HG03439 (cell line): ENCODE results near the gene CEP83.
"Not testable (repeated sequence)": the region's sequence is repeated elsewhere in the genome, so short reads cannot be mapped to it uniquely, and the experiment has no call there.

Experiments used
- ATAC-seq: cut with Tn5 transposase; IDR thresholded peaks from one replicate; pipeline ENCODE4 v1.9.1; 2021; ENCODE audit warnings: mild to moderate bottlenecking, moderate library complexity; ENCODE audit not compliant: unreplicated experiment

CEP83 gene

DNA sequence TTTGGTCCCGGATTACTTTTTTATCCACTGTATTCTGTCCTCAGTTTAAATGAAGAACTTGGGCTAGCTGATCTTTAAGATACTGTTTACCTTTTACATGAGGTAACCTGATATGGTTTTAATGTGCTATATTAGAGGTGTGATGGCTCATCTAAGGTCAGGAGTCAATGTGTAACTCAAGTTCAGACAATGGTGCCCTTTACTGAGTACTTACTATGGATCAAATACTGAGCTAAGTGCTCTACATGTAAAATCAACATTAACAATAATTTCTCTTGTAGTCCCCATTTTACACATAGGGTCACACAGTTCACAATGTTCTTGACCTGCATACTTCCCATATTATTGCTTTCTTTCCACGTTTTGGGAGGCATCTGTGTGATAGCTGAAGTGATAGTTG lies 79.2 kb downstream of the CEP83 start:
- no peak for ATAC-seq

DNA sequence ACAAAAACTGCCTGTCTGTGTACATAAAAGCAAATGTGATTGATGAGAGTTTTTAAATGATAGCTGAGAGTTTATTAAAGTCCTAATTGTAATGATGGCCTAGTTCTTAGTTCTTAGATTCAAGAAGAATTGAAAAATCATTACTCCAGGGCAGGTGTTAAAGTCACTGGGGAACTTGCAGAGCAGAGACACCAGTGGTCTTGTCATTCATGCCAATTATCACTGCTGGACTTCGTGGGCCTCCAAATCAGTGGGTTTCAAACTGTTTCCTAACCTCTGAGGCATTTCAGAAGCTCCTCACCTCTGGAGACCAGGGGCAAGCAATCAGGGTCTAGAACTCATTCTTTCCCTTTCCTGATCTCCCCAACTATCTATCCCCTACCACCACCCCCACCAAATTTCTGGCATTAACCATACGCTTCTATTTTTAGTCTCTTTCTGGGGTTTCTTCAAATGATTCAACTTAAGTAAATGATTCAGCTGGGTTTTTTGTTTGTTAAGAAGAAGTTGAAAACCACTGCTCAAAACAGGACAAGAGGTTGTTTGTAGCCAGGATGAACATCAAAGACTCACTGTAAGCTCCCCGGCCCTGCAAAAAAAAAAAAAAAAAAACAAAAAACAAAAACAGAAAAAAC lies 80.1 kb downstream of the CEP83 start:
- ATAC-seq = no peak

DNA sequence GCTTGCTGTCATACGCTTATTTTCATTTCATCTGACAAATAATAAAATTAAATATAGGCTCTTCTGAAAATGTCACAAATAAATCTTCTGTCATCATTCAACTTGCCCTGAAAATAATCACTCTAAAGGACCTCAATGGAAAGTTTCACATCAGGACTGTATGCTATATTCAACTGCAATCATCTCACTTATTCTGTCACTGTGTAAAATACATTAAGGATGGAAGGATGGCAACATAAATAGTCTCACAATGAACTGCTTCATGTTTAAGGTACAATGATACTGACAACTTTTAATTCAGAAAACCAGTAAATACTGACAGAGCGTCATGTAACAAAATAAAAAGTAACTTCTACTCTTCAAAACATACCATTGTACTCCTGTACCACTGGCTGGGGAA lies 82.1 kb downstream of the CEP83 start:
- ATAC-seq = no peak

DNA sequence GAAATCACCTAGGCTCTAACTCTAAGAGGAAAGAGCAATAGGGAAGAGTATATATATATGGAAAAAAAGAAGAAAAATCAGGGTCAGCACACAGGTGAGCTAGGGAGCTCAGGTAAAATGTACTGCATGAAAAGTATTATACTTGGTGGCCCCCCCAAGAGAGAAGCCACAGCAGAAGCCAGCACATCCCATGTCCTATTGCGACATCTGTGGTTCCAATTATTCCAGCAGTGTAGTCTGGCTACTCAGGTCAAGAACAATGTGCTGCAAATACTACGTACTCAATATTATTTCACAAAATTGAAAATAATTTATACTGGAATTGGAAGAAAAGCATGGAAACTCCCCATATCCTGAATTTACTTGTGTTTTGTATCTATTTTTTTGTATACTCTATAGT lies 85.5 kb downstream of the CEP83 start:
- ATAC-seq = no peak

DNA sequence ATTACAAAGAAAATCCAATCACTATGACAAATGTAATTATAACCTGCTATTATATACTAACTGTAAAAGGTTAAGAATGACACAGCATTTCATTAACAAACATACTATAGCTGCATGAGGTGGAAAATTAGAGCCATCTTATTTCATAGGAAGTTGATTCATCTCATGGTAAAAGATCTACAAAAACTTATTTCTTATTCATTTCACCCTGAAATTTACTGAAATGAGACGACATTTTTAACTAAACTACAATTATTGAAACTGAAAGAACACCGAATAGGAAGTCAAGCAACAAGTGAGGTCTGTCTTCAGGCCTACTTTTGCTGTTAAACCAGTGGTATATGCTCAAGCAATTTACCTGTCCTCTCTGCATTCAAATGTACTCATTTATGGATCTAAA lies 87.2 kb downstream of the CEP83 start:
- no peak for ATAC-seq

DNA sequence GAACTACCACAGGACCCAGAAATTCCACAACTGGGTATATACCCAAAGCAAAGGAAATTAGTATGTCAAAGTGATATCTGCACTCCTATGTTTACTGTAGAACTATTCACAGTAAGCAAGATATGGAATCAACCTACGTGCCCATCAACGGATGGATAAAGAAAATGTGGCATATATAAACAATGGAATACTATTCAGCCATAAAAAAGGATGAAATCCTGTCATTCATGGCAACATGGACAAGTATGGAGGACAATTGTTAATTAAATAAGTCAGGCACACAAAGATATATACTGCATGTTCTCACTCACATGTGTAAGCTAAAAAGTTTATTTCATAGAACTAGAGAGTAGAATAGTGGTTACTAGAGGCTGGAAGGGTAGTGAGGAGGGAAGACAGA lies 97.0 kb downstream of the CEP83 start:
- ATAC-seq = no peak

DNA sequence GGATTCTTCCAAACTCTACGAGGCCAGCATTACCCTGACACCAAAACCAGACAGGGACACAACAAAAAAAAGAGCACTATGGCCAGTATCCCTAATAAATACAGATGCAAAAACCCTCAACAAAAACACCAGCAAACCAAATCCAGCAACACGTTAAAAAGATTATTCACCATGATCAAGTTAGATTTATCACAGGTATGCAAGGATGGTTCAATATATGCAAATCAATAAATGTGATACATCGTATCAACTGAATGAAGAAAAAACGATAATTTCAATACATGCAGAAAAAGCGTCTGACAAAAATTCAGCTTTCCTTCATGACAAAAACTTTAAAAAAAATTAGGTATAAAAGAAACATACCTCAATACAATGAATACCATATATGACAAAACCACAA lies 99.9 kb downstream of the CEP83 start:
- no peak for ATAC-seq

DNA sequence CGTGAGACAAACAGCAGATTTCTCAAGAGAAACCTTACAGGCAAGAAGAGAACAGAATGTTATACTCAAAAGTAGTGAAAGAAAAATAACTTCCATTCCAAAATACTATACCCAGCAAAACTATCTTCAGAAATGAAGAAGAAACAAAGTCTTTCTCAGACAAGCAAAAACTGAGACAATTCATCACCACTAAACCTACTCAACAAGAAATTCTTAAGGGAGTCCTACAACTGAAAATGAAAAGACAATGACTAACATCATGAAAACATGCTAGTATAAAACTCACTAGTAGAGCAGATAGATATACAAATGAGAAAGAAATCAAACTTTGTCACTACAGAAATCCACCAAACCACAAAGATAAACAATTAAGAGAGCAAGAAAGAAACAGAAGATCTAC lies 106.5 kb downstream of the CEP83 start:
- ATAC-seq = no peak

DNA sequence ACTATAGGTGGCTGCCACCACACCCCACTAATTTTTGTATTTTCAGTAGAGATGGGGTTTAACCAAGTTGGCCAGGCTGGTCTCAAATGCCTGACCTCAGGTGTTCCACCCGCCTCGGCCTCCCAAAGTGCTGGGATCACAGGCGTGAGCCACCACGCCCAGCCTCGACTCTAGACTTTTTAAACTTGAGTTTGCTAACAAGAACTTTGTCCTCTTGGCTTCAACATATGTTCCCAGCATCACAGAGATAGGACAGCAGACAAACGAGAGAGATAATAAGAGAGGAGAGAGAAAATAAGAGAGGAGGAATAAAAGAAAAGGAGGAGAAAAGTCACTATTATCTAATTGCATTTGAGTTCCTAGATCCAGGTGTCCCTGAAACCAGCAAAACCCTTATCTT lies 119.1 kb downstream of the CEP83 start:
- ATAC-seq = no peak

DNA sequence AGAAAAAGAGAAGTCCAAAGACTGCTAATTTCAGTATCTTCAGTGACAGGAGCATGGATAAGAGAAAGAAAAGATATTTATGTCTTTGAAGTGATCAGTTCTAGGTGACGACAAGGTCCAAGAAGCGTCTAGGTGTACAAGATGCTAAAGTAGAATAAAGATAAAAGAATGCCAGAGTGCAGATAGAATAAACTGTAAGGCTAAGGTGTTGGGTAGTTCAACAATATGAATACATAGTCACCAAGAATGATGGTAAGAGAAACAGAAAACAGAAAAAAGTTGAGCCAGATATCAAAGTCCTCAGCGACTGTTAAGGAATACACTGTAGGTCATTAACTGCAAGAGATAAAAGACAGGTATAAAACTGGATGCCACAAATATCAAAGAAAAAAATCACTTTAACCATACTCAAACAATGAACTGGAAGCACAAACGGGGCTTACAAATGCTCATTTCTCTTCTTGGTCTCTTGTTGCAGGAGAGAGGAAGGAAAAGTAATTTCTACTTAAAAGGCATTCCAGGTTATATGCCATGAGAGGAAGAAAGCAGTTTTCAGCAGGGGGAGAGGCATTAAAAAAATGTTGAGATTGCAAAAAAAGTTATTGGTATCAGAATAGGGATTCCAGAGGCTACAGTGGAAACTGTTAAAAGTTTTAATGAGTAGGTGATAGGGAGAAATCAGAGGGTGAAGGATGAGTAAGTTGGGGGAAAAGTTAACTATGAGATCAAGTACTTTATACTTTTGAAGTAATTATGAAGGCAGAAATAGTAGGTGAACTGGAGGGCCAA lies 121.5 kb downstream of the CEP83 start:
- ATAC-seq = no peak

DNA sequence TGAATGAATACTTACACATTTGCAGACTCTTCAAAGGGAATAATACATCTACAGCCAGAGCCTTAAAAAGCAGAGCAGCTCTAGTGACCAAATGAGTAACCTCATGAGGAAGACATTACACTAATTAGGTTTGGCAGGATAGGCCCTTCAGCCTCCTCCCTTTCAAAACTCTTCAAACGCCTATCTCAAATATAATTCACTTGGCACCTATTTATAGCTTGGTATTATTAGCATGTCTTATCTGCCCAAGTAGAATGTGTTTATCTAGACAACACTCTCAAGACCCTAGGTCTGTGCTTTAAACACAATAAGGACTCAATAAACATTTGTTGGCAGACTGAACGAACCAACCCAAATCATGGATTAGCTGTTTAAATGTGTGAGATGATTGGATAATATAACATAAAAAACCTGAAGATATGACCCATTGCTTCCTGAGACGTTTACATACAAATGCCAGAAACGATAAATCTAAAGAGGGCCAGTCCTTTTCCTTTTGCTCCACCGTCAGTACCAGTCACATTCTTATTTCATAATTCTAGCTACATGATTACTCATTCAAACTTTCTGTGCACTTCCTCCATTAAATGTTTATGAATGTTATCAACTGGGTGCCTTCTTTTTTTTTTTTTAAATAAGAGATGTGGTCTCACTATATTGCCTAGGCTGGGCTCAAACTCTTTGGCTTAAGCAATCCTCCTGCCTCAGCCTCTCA lies 123.3 kb downstream of the CEP83 start:
- no peak for ATAC-seq

DNA sequence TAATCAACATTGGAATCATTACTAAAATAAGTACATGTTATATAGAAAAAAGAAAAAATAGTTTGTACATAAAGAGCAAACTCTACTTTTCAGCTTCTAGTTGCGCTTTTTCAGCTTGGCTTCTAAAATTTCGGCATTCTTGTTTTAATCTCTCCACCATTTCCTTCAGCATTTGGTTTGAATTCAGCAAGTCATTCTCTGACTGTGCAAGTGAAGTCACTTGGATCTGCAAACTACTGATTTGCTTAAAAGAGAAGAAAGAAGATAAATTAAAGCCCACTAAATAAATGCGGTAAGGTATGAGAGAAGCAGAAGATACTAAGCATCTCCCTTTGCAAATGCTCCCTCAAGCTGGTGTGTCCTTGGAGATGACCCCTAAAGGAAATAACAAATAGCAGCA lies 126.3 kb downstream of the CEP83 start:
- no peak for ATAC-seq

DNA sequence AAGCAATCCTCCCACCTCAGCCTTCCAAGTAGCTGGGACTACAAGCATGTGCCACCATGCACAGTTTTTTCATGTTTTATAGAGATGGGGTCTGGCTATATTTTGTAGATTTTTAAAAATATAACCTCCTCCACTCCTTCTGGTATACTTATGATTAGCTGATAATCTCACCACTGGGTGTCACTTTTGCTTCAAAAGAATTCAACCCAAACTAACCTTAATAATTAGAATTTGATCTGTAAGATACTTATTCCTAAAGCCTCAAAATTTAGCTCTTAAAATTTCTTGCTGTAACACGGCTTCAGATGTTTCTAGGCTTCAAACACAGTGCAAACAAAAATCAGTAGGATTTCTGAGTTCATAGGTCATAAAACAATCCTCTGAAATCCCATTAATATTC lies 130.3 kb downstream of the CEP83 start:
- ATAC-seq = no peak

DNA sequence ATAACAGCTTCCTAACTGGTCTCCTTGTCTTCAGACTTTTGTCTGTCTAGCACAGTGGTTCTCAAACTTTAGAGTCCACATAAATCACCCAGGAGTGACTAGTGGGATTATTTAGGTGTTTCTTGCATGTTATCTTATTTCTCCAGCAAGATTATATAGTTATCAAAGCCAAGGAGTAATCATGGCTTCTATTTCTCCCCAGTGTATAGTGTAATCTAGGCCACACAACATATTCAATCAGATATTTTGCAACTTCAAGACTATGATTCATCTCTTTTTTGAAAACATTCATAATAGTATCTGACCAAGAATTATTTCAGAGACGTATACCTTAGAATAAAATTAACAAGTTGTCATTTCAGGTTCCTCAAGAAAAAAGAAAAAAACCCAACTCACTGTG lies 131.9 kb downstream of the CEP83 start:
- ATAC-seq = no peak

DNA sequence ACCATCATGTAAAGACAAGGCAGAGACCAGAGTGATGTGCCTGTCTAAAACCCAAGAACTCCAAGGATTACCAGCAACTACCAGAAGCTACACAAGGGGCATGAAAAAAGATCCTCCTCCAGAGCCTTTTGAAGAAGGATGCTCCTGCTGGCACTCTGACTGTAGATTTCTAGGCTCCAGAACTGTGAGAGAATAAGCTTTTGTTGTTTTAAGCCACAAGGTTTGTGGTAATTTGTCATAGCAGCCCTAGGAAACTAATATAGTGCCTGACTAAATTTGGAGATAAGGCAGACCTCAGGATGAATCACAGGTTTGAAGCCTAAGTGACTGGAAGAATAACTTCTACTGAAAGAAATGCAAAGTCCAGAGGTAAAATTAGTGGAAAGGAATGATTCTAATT lies 132.9 kb downstream of the CEP83 start:
- ATAC-seq = no peak

DNA sequence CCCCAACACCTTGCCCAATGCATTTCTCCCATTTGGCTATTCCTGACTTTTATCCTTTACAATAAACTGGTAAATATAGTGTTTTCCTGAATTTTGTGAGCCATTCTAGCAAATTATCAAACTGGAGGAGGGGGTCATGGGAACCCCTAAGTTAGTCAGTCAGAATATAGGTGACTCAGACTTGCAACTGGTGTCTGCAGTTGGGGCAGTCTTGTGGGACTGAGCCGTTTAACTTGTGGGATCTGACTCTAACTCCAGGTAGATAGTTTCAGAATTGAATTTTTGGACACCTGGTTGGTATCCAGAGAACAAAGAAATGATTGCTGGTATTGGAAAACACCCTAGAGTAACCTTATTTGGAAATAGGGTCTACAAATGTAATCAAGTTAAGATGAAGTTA lies 133.4 kb downstream of the CEP83 start:
- no peak for ATAC-seq

DNA sequence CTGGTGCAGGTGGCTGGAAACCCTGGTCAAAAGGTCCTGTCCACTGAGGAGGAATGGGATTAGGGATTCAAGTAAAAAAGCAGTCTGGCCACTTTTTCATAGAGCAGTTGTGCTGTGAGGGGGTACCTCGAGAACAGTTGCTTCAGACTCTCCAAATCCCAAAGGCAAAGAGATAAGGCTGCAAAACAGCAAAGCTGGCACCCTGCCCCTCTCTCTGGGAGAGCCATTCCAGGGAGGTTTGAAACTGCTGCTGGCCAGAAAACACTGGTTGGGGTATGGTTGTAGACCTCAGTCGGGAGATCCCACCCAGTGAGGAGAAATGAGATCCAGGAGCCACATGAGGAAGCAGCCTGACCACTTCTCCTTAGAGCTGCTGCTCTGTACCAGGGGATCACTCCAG lies 137.3 kb downstream of the CEP83 start:
- no peak for ATAC-seq

DNA sequence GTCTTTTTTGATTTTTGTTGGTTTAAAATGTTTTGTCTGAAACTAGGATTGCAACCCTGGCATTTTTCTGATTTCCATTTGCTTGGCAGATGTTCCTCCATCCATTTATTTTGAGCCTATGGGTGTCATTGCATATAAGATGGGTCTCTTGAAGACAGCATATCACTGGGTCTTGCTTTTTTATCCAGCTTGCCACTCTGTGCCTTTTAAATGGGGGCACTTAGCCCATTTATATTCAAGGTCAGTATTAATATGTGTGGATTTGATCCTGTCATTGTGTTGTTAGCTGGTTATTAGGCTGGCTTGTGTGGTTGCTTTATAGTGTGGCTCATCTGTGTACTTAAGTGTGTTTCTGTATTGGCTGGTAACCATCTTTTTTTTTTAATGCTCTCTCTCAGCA lies 139.6 kb downstream of the CEP83 start:
- ATAC-seq = no peak

DNA sequence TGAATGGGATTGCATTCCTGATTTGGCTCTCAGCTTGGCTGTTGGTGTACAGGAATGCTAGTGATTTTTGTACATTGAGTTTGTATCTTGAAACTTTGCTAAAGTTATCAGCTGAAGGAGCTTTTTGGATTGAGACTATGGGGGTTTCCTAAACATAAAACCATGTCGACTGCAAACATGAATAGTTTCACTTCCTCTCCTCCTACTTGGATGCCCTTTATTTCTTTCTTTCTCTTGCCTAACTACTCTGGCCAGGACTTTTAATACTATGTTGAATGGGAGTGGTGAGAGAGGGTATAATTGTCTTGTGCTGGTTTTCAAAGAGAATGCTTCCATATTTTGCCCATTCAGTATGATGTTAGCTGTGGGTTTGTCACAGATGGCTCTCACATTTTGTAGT lies 141.5 kb downstream of the CEP83 start:
- ATAC-seq = no peak

DNA sequence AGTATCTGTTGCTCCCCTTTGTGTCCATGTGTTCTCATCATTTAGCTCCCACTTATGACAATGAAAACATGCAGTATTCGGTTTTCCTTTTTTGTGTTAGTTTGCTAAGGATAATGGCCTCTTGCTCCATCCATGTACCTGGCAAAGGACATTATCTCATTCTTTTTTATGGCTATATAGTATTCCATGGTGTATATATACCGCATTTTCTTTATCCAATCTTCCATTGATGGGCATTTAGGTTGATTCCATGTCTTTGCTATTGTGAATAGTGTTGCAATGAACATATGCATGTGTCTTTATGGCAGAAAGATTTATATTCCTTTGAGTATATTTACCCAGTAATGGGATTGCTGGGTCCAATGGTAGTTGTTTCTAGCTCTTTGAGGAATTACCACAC lies 143.1 kb downstream of the CEP83 start:
- not testable (repeated sequence) for ATAC-seq

DNA sequence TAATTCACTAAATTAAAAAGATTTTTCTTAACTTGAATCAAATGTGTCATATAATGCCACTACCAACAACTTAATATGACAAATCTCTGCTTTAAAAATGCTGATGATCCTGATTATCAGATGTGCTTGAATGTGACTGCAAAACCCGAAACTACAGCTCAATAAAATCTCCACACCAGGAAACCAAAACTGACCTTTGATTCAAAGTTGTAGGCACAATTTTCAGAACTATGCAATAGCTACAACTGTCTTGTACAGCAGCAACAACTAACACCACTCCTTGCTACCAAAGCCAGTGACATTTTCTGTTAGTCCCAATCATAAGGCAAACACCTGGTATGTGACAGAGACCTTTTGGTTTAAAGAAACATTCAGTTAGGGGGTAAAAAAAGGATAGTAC lies 147.3 kb downstream of the CEP83 start:
- no peak for ATAC-seq

DNA sequence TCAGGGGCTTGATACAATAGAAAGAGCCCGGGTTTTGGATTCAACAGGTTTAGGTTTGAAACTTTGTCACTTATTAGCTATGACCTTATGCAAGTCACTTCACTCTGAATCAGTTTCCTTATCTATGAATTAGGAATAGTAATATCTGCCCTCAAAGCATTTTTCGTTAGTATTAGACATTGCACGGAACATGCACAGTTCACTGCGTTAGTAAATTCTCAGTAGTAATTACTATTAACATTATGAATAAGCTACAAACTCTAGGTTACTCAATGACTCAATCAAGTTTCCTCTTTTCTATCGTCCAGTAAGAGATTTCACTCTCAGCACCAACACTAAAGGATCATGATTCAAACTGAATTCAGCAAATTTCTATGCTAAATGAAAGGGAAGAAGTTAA lies 150.3 kb downstream of the CEP83 start:
- peak; percentile 57 for ATAC-seq
